ENCODE data around the gene PCDHGA10.
"Not testable (repeated sequence)": the region's sequence is repeated elsewhere in the genome, so short reads cannot be mapped to it uniquely, and the experiment has no call there.

The PCDHGA10 gene

GRCh38 chr5:141393267-141393666, 19.5 kb upstream of the PCDHGA10 start:
- DNase-seq: no peak

GRCh38 chr5:141394401-141395187, 18.2 kb upstream of the PCDHGA10 start:
- DNase-seq: not testable (repeated sequence)

- DNase-seq: not testable (repeated sequence)
These were observed 14.8 kb upstream of the PCDHGA10 start, which contains the start of gene PCDHGB5 for GRCh38 chr5:141397756-141398551. Gene PCDHGB5 (plus strand): TSS chr5:141397947. CDS start chr5:141398128, 181 bp downstream.

GRCh38 chr5:141398608-141399007, 14.2 kb upstream of the PCDHGA10 start:
- DNase-seq: no peak

- DNase-seq: no peak
These were observed 13.1 kb upstream of the PCDHGA10 start for GRCh38 chr5:141399555-141400258.

- no peak for DNase-seq
These were observed 10.1 kb upstream of the PCDHGA10 start, which contains the start of gene PCDHGA9 for GRCh38 chr5:141402553-141403243. Gene PCDHGA9 (plus strand): TSS chr5:141402778. CDS start chr5:141402953, 175 bp downstream.

- no peak for DNase-seq
These were observed 9.4 kb upstream of the PCDHGA10 start for GRCh38 chr5:141403387-141403786.

- DNase-seq: not testable (repeated sequence)
These were observed 4.8 kb upstream of the PCDHGA10 start, which contains the start of gene PCDHGB6 for GRCh38 chr5:141407790-141408505. Gene PCDHGB6 (plus strand): TSS chr5:141408021. CDS start chr5:141408203, 182 bp downstream.

- DNase-seq: no peak
These were observed 3.0 kb upstream of the PCDHGA10 start for GRCh38 chr5:141409598-141410306.

- DNase-seq: no peak
These were observed 1.2 kb upstream of the PCDHGA10 start for GRCh38 chr5:141411575-141411974.

- no peak for DNase-seq
These were observed 818 bp downstream of the PCDHGA10 start for GRCh38 chr5:141413540-141414069.

GRCh38 chr5:141414548-141415274, 1.9 kb downstream of the PCDHGA10 start:
- DNase-seq: not testable (repeated sequence)

- DNase-seq: not testable (repeated sequence)
These were observed 2.5 kb downstream of the PCDHGA10 start for GRCh38 chr5:141415275-141415618.

- not testable (repeated sequence) for DNase-seq
These were observed 4.8 kb downstream of the PCDHGA10 start, which contains the start of gene PCDHGB7 for GRCh38 chr5:141417494-141418172. Gene PCDHGB7 (plus strand): TSS chr5:141417677. CDS start chr5:141417860, 183 bp downstream.

- no peak for DNase-seq
These were observed 6.5 kb downstream of the PCDHGA10 start for GRCh38 chr5:141419074-141419880.

GRCh38 chr5:141420855-141421488, 8.2 kb downstream of the PCDHGA10 start, which contains the start of gene PCDHGA11:
Gene PCDHGA11 (plus strand): TSS chr5:141421051. CDS start chr5:141421228, 177 bp downstream.
- DNase-seq: no peak

- no peak for DNase-seq
These were observed 8.7 kb downstream of the PCDHGA10 start for GRCh38 chr5:141421489-141421855.

All from activated gamma-delta T cell treated with Interleukin-2 at 50 U/mL for 16 hours (primary cell).